Measurements from ENCODE around the gene CD151. TPM values are rescaled to one million over a fixed set of nuclear protein-coding genes. Genes with fewer than 3 reads are reported as not detected.

CD151 gene
- total RNA-seq, 1 experiment from 2014 or later: 296 TPM

DNA sequence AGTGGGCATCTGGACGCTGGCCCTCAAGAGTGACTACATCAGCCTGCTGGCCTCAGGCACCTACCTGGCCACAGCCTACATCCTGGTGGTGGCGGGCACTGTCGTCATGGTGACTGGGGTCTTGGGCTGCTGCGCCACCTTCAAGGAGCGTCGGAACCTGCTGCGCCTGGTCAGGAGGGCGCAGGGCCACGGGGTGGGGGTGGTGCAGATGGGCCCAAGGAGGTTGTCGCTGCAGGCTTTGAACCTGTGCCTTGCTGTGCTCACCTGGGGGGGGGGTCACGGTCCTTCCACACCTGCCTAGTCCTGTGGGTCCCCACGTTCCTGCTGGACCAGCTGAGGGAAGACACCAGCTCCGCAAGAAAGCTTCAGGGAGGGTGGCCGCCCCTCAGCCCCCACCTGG is 3.5 kb downstream of the CD151 start:
- POLR2A ChIA-PET: no interaction called here
- intact Hi-C loops (cut with micrococcal nuclease): no loop called here

More for the DNA sequence above, 3.5 kb downstream of the CD151 start:
- DNase-seq (ENCODE audit: low read depth, low spot score) (no peak), ATAC-seq (no peak)
- no TSS peak for BruUV-seq (replicated peaks)
- CTCF ChIA-PET: no interaction called here
- H3K4me1 ChIP-seq (ENCODE audit: control insufficient read depth in 1 of 2, insufficient read depth in 2 of 2, low read length in 2 of 2): peaks cover 43 to 84% of the 10 kb centered on the region in 2 experiments
- no peaks in the 10 kb centered on the region for H3K9me3 ChIP-seq (ENCODE audit: control insufficient read depth in 1 of 2, insufficient read depth in 1 of 2, low read depth in 1 of 2, low read length in 2 of 2)
- RAD21 ChIA-PET (ENCODE audit: low non-redundant PET in 1 of 2, low total read pairs in 2 of 2, uncharacterized antibody in 2 of 2, unreplicated experiment in 2 of 2): no interaction called here
- no peak overlapping the region for H3K4me2 ChIP-seq (ENCODE audit: low read length)
- no peak overlapping the region for H3K9ac ChIP-seq (ENCODE audit: low read length)
- no peaks in the 10 kb centered on the region for H3K27me3 ChIP-seq (ENCODE audit: insufficient read depth, low read length)
- peak overlapping the region; percentile 97 for H3K27ac ChIP-seq (ENCODE audit: low read depth, low read length)
- H3K4me3 ChIP-seq (replicated peaks in 1 of 2; ENCODE audit: low read depth in 1 of 2, low read length in 2 of 2): no peak overlapping the region
- peaks cover 3 to 44% of the 10 kb centered on the region in 2 experiments; a peak in 3 of 4 replicates for H3K36me3 ChIP-seq (ENCODE audit: control insufficient read depth in 1 of 2, insufficient read depth in 2 of 2, low read length in 2 of 2)
- TF ChIP-seq CEBPB (IDR thresholded peaks at IDR 0.05; ENCODE audit: low read depth) (no peak), ELF1 (IDR thresholded peaks at IDR 0.05; ENCODE audit: borderline replicate concordance, low read depth) (no peak), SP1 (IDR thresholded peaks at IDR 0.05; ENCODE audit: low read depth) (no peak), POLR2AphosphoS5 (IDR thresholded peaks at IDR 0.05; ENCODE audit: low read depth, low read length) (no peak), RAD21 (IDR thresholded peaks at IDR 0.05; ENCODE audit: low read depth) (no peak), YY1 (IDR thresholded peaks at IDR 0.05; ENCODE audit: extremely low read depth, insufficient replicate concordance, low read depth, low read length) (no peak), EZH2phosphoT487 (IDR thresholded peaks at IDR 0.05; ENCODE audit: borderline replicate concordance) (no peak), ZNF274 (IDR thresholded peaks at IDR 0.05; ENCODE audit: low read depth, low read length) (no peak), FOSL1 (IDR thresholded peaks at IDR 0.05; ENCODE audit: low read depth) (no peak)
- TF ChIP-seq, protein P1, sequence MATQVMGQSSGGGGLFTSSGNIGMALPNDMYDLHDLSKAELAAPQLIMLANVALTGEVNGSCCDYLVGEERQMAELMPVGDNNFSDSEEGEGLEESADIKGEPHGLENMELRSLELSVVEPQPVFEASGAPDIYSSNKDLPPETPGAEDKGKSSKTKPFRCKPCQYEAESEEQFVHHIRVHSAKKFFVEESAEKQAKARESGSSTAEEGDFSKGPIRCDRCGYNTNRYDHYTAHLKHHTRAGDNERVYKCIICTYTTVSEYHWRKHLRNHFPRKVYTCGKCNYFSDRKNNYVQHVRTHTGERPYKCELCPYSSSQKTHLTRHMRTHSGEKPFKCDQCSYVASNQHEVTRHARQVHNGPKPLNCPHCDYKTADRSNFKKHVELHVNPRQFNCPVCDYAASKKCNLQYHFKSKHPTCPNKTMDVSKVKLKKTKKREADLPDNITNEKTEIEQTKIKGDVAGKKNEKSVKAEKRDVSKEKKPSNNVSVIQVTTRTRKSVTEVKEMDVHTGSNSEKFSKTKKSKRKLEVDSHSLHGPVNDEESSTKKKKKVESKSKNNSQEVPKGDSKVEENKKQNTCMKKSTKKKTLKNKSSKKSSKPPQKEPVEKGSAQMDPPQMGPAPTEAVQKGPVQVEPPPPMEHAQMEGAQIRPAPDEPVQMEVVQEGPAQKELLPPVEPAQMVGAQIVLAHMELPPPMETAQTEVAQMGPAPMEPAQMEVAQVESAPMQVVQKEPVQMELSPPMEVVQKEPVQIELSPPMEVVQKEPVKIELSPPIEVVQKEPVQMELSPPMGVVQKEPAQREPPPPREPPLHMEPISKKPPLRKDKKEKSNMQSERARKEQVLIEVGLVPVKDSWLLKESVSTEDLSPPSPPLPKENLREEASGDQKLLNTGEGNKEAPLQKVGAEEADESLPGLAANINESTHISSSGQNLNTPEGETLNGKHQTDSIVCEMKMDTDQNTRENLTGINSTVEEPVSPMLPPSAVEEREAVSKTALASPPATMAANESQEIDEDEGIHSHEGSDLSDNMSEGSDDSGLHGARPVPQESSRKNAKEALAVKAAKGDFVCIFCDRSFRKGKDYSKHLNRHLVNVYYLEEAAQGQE (IDR thresholded peaks at IDR 0.05; ENCODE audit: low read depth): no peak
- TF ChIP-seq, protein P2, sequence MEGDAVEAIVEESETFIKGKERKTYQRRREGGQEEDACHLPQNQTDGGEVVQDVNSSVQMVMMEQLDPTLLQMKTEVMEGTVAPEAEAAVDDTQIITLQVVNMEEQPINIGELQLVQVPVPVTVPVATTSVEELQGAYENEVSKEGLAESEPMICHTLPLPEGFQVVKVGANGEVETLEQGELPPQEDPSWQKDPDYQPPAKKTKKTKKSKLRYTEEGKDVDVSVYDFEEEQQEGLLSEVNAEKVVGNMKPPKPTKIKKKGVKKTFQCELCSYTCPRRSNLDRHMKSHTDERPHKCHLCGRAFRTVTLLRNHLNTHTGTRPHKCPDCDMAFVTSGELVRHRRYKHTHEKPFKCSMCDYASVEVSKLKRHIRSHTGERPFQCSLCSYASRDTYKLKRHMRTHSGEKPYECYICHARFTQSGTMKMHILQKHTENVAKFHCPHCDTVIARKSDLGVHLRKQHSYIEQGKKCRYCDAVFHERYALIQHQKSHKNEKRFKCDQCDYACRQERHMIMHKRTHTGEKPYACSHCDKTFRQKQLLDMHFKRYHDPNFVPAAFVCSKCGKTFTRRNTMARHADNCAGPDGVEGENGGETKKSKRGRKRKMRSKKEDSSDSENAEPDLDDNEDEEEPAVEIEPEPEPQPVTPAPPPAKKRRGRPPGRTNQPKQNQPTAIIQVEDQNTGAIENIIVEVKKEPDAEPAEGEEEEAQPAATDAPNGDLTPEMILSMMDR (IDR thresholded peaks at IDR 0.05 in 2 of 3, conservative IDR thresholded peaks at IDR 0.05 in 1 of 3; ENCODE audit: borderline replicate concordance in 1 of 3, insufficient read depth in 1 of 3, low read depth in 2 of 3, low read length in 2 of 3): no peak
- peaks cover 80% of the 10 kb centered on the region for H3K79me2 ChIP-seq (ENCODE audit: insufficient read depth, low read length)
- H2AFZ ChIP-seq (ENCODE audit: low read depth, low read length, poor library complexity, severe bottlenecking): no peak overlapping the region
- peaks cover 23% of the 10 kb centered on the region; the same call in 1 of the 2 replicates for H4K20me1 ChIP-seq (ENCODE audit: insufficient read depth)
- no peaks in the 10 kb centered on the region for H3K9me2 ChIP-seq (ENCODE audit: insufficient read depth)
